RWPE1 (cell line): ENCODE data around the gene CALCR.

ENCODE experiments used
- CTCF ChIA-PET: fragments of 350-600 bp; sonication (Branson Sonifier 250); formaldehyde crosslinking; extraction: SDS; loops from one replicate; lab custom pipeline; 2021; lab: Yijun Ruan, JAX
- POLR2A ChIA-PET: fragments of 400-600 bp; formaldehyde crosslinking; extraction: SDS; loops from one replicate; lab custom pipeline; 2020; ENCODE audit warnings: antibody characterized with exemption; ENCODE audit not compliant: low non-redundant PET; lab: Yijun Ruan, JAX
- DNase-seq: peaks from one replicate; pipeline ENCODE4 v3.0.0; 2012; ENCODE audit warnings: low spot score
- H3K27ac ChIP-seq: fragments of 450-650 bp; 2 replicates; pipeline ENCODE4 v1.5.1; 2017
- TF ChIP-seq, protein P1 (sequence below): fragments of 450-650 bp; conservative IDR thresholded peaks from 2 replicates; pipeline ENCODE4 v1.5.1; 2017; ENCODE audit warnings: low read depth, mild to moderate bottlenecking

Gene CALCR

GRCh38 chr7:93442478-93443224 is 131.9 kb downstream of the CALCR start:
- DNase-seq, result peak; percentile 41
- H3K27ac ChIP-seq, result no peak overlapping the region
- CTCF ChIA-PET, result interaction anchor here (0.6 to 2.3 kb wide), 19 partner anchors 10 to 770 kb away, joined by 3 to 15 read pairs (median 3); no protein-coding TSS in a partner anchor
- TF ChIP-seq, protein P1, sequence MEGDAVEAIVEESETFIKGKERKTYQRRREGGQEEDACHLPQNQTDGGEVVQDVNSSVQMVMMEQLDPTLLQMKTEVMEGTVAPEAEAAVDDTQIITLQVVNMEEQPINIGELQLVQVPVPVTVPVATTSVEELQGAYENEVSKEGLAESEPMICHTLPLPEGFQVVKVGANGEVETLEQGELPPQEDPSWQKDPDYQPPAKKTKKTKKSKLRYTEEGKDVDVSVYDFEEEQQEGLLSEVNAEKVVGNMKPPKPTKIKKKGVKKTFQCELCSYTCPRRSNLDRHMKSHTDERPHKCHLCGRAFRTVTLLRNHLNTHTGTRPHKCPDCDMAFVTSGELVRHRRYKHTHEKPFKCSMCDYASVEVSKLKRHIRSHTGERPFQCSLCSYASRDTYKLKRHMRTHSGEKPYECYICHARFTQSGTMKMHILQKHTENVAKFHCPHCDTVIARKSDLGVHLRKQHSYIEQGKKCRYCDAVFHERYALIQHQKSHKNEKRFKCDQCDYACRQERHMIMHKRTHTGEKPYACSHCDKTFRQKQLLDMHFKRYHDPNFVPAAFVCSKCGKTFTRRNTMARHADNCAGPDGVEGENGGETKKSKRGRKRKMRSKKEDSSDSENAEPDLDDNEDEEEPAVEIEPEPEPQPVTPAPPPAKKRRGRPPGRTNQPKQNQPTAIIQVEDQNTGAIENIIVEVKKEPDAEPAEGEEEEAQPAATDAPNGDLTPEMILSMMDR, result peak; percentile 57; the same call in 1 of the 2 replicates
- POLR2A ChIA-PET, result no interaction called here

DNA sequence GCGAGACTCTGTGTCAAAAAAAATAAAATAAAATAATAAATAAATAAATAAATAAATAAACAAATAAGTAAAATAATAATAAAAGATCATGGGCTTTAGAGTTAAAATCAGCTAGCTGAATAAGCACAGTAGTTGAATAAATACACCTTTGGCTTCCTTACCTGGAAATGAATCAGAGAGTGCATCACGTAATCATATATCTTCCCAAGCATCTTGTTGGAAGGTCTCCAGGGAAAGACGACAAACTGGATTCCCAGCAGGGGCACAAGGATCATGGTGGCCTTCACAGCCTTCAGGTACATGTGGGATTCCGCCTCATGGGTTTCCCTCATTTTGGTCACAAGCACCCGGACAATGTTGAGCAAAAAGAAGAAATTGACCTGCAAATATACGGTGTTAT is 138.7 kb downstream of the CALCR start:
- DNase-seq, result no peak
- CTCF ChIA-PET, result interaction anchor here (0.7 kb wide), 1 partner anchor 188 kb away, joined by 3 read pairs; no protein-coding TSS in a partner anchor
- POLR2A ChIA-PET, result no interaction called here
- no peak overlapping the region for H3K27ac ChIP-seq
- TF ChIP-seq, protein P1, result no peak

- H3K27ac ChIP-seq, result no peak overlapping the region
- DNase-seq, result no peak
- POLR2A ChIA-PET, result no interaction called here
- TF ChIP-seq, protein P1, result no peak
- CTCF ChIA-PET, result interaction anchor here (2.4 kb wide), 1 partner anchor 11 kb away, joined by 11 read pairs; no protein-coding TSS in a partner anchor
These were observed 142.4 kb downstream of the CALCR start for GRCh38 chr7:93432130-93432529.

DNA sequence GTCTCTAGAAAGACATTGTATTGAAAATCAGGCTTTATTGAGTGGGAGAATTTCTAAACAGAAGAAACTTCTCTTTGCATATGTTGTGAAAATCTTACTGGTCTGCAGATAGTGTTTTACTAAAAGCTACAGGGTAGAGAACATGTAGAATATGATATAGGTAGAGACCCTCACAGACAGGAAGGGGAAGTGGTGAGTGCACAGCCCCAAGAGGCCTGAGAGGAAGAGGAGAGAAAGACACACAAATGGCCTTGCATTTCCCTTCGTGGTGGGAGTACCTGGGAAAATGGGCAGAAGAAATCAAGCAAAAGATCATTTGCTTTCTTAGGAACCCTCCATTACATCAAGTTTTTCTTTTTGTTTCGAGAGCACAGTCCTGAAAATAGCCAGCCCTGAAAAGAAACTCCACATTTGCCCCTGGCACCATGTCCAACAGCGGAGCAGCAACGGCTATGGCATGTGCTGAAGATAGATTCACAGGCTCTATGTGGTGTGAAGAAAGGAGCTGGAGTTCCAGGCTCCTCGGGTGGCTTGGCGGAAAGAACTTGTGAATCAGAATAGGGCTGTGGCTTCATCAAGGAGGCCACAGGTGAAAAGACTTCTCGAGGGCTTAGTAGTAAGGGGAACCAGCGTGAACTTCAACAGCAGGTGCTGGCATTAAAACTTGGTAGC is 143.5 kb downstream of the CALCR start:
- CTCF ChIA-PET, result no interaction called here
- POLR2A ChIA-PET, result no interaction called here
- no peak overlapping the region for H3K27ac ChIP-seq
- no peak for DNase-seq
- TF ChIP-seq, protein P1, result no peak

DNA sequence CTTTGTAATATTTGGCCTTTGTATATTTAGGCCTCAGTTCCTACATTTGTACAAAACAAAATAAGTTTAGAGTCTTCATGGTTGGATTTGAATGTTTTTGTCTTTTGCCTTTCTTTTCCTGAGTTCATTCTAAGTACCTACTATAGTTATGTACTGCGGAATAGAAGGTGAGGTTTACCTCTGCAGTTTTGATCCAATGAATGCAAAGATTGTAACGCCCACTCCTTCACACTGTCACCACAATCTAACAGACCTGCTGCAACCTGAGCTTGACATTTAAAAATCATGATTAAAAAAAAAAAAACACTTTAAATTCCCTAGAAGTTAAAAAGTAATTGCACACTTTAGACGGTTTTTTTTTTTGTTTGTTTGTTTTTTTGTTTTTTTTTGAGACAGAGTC is 145.0 kb downstream of the CALCR start:
- ChIA-PET POLR2A (no interaction called here), CTCF (no interaction called here)
- TF ChIP-seq, protein P1, result no peak
- H3K27ac ChIP-seq, result no peak overlapping the region
- no peak for DNase-seq

DNA sequence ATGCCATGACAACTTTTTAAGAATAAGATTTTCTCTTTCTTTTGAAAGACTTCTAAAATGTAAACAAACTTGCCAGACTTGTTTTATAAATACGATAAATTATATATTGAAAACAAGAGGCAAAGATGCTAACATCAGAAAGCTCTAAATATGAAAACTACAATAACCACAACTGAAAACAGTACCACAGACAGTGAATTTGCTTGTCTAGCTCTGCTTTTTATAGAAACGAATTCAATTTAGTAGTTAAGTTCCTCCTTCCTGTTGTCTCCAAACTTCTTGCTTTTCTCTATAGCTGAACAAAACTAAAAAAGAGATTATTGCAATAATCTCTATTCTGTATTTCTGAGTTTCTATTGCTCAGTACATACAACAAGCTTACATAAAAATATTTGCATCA is 147.4 kb downstream of the CALCR start:
- no peak for DNase-seq
- CTCF ChIA-PET, result interaction anchor here (0.8 kb wide), 1 partner anchor 16 kb away, joined by 6 read pairs; no protein-coding TSS in a partner anchor
- H3K27ac ChIP-seq, result no peak overlapping the region
- TF ChIP-seq, protein P1, result no peak
- POLR2A ChIA-PET, result no interaction called here
